SH-SY5Y (cell line): Measurements from ENCODE around the gene GAGE10.

ENCODE experiments used
- GATA2 ChIP-seq: IDR thresholded peaks from 2 replicates; pipeline ENCODE4 v1.6.1; 2011; ENCODE audit warnings: mild to moderate bottlenecking, low read depth, low read length
- GATA3 ChIP-seq: IDR thresholded peaks from 2 replicates; pipeline ENCODE4 v1.6.1; 2011; ENCODE audit warnings: low read depth, mild to moderate bottlenecking, low read length, moderate library complexity

DNA sequence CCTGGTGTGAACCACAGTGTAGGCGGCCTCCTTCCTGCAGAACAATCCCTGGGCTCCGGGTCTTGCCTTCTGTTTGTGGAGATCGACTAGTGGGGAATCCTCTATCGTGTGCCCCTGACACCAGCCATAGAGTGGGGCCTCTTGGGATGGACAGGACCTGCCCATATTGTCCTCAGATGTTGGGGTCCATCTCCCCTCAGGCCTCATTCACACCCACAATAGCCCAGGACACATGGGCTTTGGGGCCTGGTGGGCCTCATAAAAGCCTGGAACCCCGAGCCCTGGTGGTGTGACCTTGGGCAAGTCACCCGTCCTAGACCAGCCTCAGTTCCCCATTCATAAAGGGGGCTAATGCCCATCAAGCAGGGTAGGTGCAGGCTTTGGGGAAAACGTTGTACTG lies 13.2 kb upstream of the GAGE10 start:
- TF ChIP-seq GATA3 (no peak), GATA2 (no peak)
